HepG2 (cell line): ENCODE measurements around the gene DIPK1B. TPM values are rescaled to one million over a fixed set of nuclear protein-coding genes. Genes with fewer than 3 reads are reported as not detected.

Experiments
- ADNP ChIP-seq: sonication (generic); formaldehyde crosslinking; IDR thresholded peaks from 2 replicates; pipeline ENCODE4 v1.4.0; 2020; ENCODE audit warnings: missing genetic modification reagents
- ARNTL ChIP-seq: sonication (generic); formaldehyde crosslinking; IDR thresholded peaks from 2 replicates; pipeline ENCODE4 v1.4.0; 2020; ENCODE audit warnings: mild to moderate bottlenecking, missing genetic modification reagents
- BCL6 ChIP-seq: IDR thresholded peaks from 2 replicates; pipeline ENCODE4 v1.6.1; 2016; ENCODE audit warnings: missing genetic modification reagents, missing compliant biosample characterization
- BORCS8-MEF2B ChIP-seq: sonication (generic); formaldehyde crosslinking; IDR thresholded peaks from 2 replicates; pipeline ENCODE4 v1.8.0; 2022; ENCODE audit warnings: mild to moderate bottlenecking, missing genetic modification reagents
- HIVEP1 ChIP-seq: sonication (generic); formaldehyde crosslinking; IDR thresholded peaks from 2 replicates; pipeline ENCODE4 v1.4.0; 2020; ENCODE audit warnings: mild to moderate bottlenecking, missing genetic modification reagents
- HNF4A ChIP-seq: sonication (generic); formaldehyde crosslinking; IDR thresholded peaks from 2 replicates; pipeline ENCODE4 v1.4.0; 2020; ENCODE audit warnings: missing genetic modification reagents
- HOXA3 ChIP-seq: sonication (generic); formaldehyde crosslinking; IDR thresholded peaks from 2 replicates; pipeline ENCODE4 v1.5.0; 2020; ENCODE audit warnings: missing genetic modification reagents
- HOXA9 ChIP-seq: sonication (generic); formaldehyde crosslinking; IDR thresholded peaks from 2 replicates; pipeline ENCODE4 v1.8.1; 2022; ENCODE audit warnings: missing genetic modification reagents, mild to moderate bottlenecking, moderate library complexity, borderline replicate concordance
- NFE2L2 ChIP-seq: fragments of 150-350 bp; IDR thresholded peaks from 2 replicates; pipeline ENCODE4 v1.6.1; 2014; ENCODE audit warnings: low read length
- RFX5 ChIP-seq: IDR thresholded peaks from 2 replicates; pipeline ENCODE4 v1.6.1; 2011; ENCODE audit warnings: low read depth, low read length, improper control_type of control experiment
- SKIL ChIP-seq: sonication (generic); formaldehyde crosslinking; IDR thresholded peaks from 2 replicates; pipeline ENCODE4 v1.8.0; 2022; ENCODE audit warnings: missing genetic modification reagents, mild to moderate bottlenecking, moderate library complexity, borderline replicate concordance
- SNRNP70 ChIP-seq: fragments of 200-400 bp; formaldehyde crosslinking; IDR thresholded peaks from 2 replicates; pipeline ENCODE4 v1.6.1; 2017; ENCODE audit warnings: mild to moderate bottlenecking, low read depth, low read length, moderate library complexity
- SOX13 ChIP-seq, 3 experiments: fragments of 450-650 bp in 1 of 3; sonication (generic) in 1 of 3; formaldehyde crosslinking in 1 of 3; IDR thresholded peaks in 2 of 3; conservative IDR thresholded peaks in 1 of 3; 2 replicates each; pipeline versions ENCODE4 v1.5.0 to v1.6.1; 2016 to 2020; ENCODE audit warnings: antibody characterized with exemption in 1 of 3, mild to moderate bottlenecking in 1 of 3, missing compliant biosample characterization in 1 of 3, missing genetic modification reagents in 1 of 3, moderate library complexity in 1 of 3
- TARDBP ChIP-seq: sonication (generic); formaldehyde crosslinking; IDR thresholded peaks from 2 replicates; pipeline ENCODE4 v1.8.0; 2022; ENCODE audit warnings: mild to moderate bottlenecking, missing genetic modification reagents
- ZBTB20 ChIP-seq: sonication (generic); formaldehyde crosslinking; IDR thresholded peaks from 2 replicates; pipeline ENCODE4 v1.8.1; 2023; ENCODE audit warnings: missing genetic modification reagents, low read depth, mild to moderate bottlenecking, borderline replicate concordance
- ZBTB7B ChIP-seq: sonication (generic); formaldehyde crosslinking; IDR thresholded peaks from 2 replicates; pipeline ENCODE4 v1.4.0; 2020; ENCODE audit warnings: missing genetic modification reagents
- ZC3H4 ChIP-seq: sonication (generic); formaldehyde crosslinking; IDR thresholded peaks from 2 replicates; pipeline ENCODE4 v1.4.0; 2020; ENCODE audit warnings: missing genetic modification reagents, borderline replicate concordance
- ZNF263 ChIP-seq: sonication (generic); formaldehyde crosslinking; IDR thresholded peaks from 2 replicates; pipeline ENCODE4 v1.4.0; 2020; ENCODE audit warnings: missing genetic modification reagents
- ZNF598 ChIP-seq: sonication (generic); formaldehyde crosslinking; IDR thresholded peaks from 2 replicates; pipeline ENCODE4 v1.5.1; 2020; ENCODE audit warnings: mild to moderate bottlenecking, missing genetic modification reagents, borderline replicate concordance
- ZNF678 ChIP-seq: sonication (generic); formaldehyde crosslinking; IDR thresholded peaks from 2 replicates; pipeline ENCODE4 v1.4.0; 2020; ENCODE audit warnings: mild to moderate bottlenecking, missing genetic modification reagents
- ZNF780A ChIP-seq: sonication (generic); formaldehyde crosslinking; IDR thresholded peaks from 2 replicates; pipeline ENCODE4 v1.8.0; 2022; ENCODE audit warnings: mild to moderate bottlenecking, missing genetic modification reagents, moderate library complexity
- ZSCAN21 ChIP-seq: sonication (generic); formaldehyde crosslinking; IDR thresholded peaks from 2 replicates; pipeline ENCODE4 v1.8.0; 2022; ENCODE audit warnings: mild to moderate bottlenecking, missing genetic modification reagents, moderate library complexity, borderline replicate concordance
- ZSCAN22 ChIP-seq: sonication (generic); formaldehyde crosslinking; IDR thresholded peaks from 2 replicates; pipeline ENCODE4 v1.4.0; 2020; ENCODE audit warnings: mild to moderate bottlenecking, missing genetic modification reagents
- polyA plus RNA-seq, 8 experiments: library from polyadenylated mRNA; depleted of rRNA in 3 of 8; stranded (reverse) in 7 of 8; unstranded in 1 of 8; fragments of >200 nt; fragmentation: Illumina TruSeq in 4 of 8; extraction: Trizol in 4 of 8; gene quantifications; 2 replicates each; pipeline versions ENCODE4 v1.2.1 to v1.2.3, GENCODE V29; 2011 to 2016; ENCODE audit warnings: low read depth in 4 of 8, missing spikeins in 1 of 8, mixed read lengths in 1 of 8; ENCODE audit not compliant: insufficient read depth in 1 of 8
- total RNA-seq, 5 experiments: library from RNA; depleted of rRNA; stranded (reverse); fragments of >200 nt; fragmentation: Illumina TruSeq; extraction: Trizol; gene quantifications; 2 replicates each; pipeline ENCODE4 v1.2.3, GENCODE V29; 2016; ENCODE audit warnings: low read depth in 1 of 5
- TF ChIP-seq, protein P1 (sequence below): sonication (generic); formaldehyde crosslinking; IDR thresholded peaks from 2 replicates; pipeline ENCODE4 v1.5.1; 2020; ENCODE audit warnings: missing genetic modification reagents, mild to moderate bottlenecking, borderline replicate concordance
- TF ChIP-seq, protein P2 (sequence below): fragments of 450-650 bp; IDR thresholded peaks from 2 replicates; pipeline ENCODE4 v1.6.1; 2016

The DIPK1B gene
- total and polyA plus RNA-seq, 2 of the 13 experiments (the other 11 are each of a cell fraction or from before 2014, with no cell fraction given) = 0.18 to 3.9 TPM

GRCh38 chr9:136697146-136697820 is 15.1 kb upstream of the DIPK1B start (continued):
- TF ChIP-seq, protein P1, sequence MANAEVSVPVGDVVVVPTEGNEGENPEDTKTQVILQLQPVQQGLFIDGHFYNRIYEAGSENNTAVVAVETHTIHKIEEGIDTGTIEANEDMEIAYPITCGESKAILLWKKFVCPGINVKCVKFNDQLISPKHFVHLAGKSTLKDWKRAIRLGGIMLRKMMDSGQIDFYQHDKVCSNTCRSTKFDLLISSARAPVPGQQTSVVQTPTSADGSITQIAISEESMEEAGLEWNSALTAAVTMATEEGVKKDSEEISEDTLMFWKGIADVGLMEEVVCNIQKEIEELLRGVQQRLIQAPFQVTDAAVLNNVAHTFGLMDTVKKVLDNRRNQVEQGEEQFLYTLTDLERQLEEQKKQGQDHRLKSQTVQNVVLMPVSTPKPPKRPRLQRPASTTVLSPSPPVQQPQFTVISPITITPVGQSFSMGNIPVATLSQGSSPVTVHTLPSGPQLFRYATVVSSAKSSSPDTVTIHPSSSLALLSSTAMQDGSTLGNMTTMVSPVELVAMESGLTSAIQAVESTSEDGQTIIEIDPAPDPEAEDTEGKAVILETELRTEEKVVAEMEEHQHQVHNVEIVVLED (CRISPR knock-in tag) = peak; percentile 44; the same call in 1 of the 2 replicates
- no peak for TF ChIP-seq RFX5
- TF ChIP-seq SNRNP70 = no peak
- TF ChIP-seq ZNF598 (CRISPR knock-in tag) = 0 out of 2 replicates have a peak, but pooled peaks have one; percentile 29
- peak; percentile 41; the same call in 1 of the 2 replicates for TF ChIP-seq BORCS8-MEF2B (CRISPR knock-in tag)
- TF ChIP-seq ADNP (CRISPR knock-in tag) = no peak
- peak; percentile 89 for TF ChIP-seq ZBTB7B (CRISPR knock-in tag)
- TF ChIP-seq ZNF263 (CRISPR knock-in tag) = peak; percentile 66
- peak; percentile 87 for TF ChIP-seq BCL6 (CRISPR knock-in tag)
- no peak for TF ChIP-seq ZC3H4 (CRISPR knock-in tag)
- no peak for TF ChIP-seq NFE2L2
- TF ChIP-seq, protein P2, sequence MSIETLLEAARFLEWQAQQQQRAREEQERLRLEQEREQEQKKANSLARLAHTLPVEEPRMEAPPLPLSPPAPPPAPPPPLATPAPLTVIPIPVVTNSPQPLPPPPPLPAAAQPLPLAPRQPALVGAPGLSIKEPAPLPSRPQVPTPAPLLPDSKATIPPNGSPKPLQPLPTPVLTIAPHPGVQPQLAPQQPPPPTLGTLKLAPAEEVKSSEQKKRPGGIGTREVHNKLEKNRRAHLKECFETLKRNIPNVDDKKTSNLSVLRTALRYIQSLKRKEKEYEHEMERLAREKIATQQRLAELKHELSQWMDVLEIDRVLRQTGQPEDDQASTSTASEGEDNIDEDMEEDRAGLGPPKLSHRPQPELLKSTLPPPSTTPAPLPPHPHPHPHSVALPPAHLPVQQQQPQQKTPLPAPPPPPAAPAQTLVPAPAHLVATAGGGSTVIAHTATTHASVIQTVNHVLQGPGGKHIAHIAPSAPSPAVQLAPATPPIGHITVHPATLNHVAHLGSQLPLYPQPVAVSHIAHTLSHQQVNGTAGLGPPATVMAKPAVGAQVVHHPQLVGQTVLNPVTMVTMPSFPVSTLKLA = peak; percentile 70
- peak; percentile 87 for TF ChIP-seq SKIL (CRISPR knock-in tag)
- TF ChIP-seq ARNTL (CRISPR knock-in tag) = peak; percentile 79
- 0 out of 2 replicates have a peak, but pooled peaks have one; percentile 8 for TF ChIP-seq ZNF780A (CRISPR knock-in tag)
- TF ChIP-seq HIVEP1 (CRISPR knock-in tag) = 0 out of 2 replicates have a peak, but pooled peaks have one; percentile 17
- peak; percentile 35; the same call in 1 of the 2 replicates for TF ChIP-seq ZSCAN21
- TF ChIP-seq SOX13 (IDR thresholded peaks at IDR 0.05) = 0 out of 2 replicates have a peak, but pooled peaks have one; percentile 35
- no peak; a peak in 1 of 4 replicates for TF ChIP-seq SOX13 (CRISPR knock-in tag; conservative IDR thresholded peaks at IDR 0.05 in 1 of 2, IDR thresholded peaks at IDR 0.05 in 1 of 2)
- TF ChIP-seq HOXA3 (CRISPR knock-in tag) = peak; percentile 80
- peak; percentile 5; the same call in 1 of the 2 replicates for TF ChIP-seq TARDBP (CRISPR knock-in tag)
- TF ChIP-seq HNF4A = peak; percentile 97
- no peak for TF ChIP-seq ZSCAN22 (CRISPR knock-in tag)
- no peak for TF ChIP-seq ZNF678 (CRISPR knock-in tag)
- TF ChIP-seq ZBTB20 (CRISPR knock-in tag) = 0 out of 2 replicates have a peak, but pooled peaks have one; percentile 63
- TF ChIP-seq HOXA9 (CRISPR knock-in tag) = peak; percentile 44; the same call in 1 of the 2 replicates
